Lower lobe of right lung (tissue), 2 donors: ENCODE data around the gene FGR. TPM values are rescaled to one million over a fixed set of nuclear protein-coding genes. Genes with fewer than 3 reads are reported as not detected.
A peak's percentile ranks its signal among the peaks of the same experiment; 100 is the strongest.

Experiments used
- ATAC-seq, 2 donors: fragments of 200-7000 bp; cut with Tn5 transposase; one replicate each; pipeline ENCODE4 v1.9.1; 2020 to 2022; ENCODE audit warnings: mild to moderate bottlenecking in 2 of 2, moderate library complexity in 2 of 2
- DNase-seq: peaks from one replicate; pipeline ENCODE4 v3.0.0-alpha.2; 2020
- H3K27ac ChIP-seq: fragments of 200-600 bp; one replicate; pipeline ENCODE4 v1.8.0; 2022
- H3K27me3 ChIP-seq: fragments of 200-600 bp; one replicate; pipeline ENCODE4 v1.8.0; 2022; ENCODE audit warnings: low read depth
- H3K36me3 ChIP-seq: fragments of 200-600 bp; one replicate; pipeline ENCODE4 v1.8.0; 2022; ENCODE audit warnings: mild to moderate bottlenecking
- H3K4me1 ChIP-seq: fragments of 200-600 bp; one replicate; pipeline ENCODE4 v1.8.0; 2022
- H3K4me3 ChIP-seq: fragments of 200-600 bp; one replicate; pipeline ENCODE4 v1.8.0; 2022; ENCODE audit warnings: mild to moderate bottlenecking
- H3K9me3 ChIP-seq: fragments of 200-600 bp; one replicate; pipeline ENCODE4 v1.8.0; 2022
- intact Hi-C: fragments of 100-400 bp; cut with DNase I; formaldehyde crosslinking; loops from one replicate; pipeline ENCODE4 v1.11.0; 2022
- total RNA-seq: library from RNA; stranded (reverse); fragmentation: NEBNext Ultra II Directional; extraction: Animal tissue kit (Norgen Biotek cat#: 25700); gene quantifications from one replicate; pipeline ENCODE4 v1.2.1, GENCODE V29; 2021
- TF ChIP-seq, protein P1 (sequence below): fragments of 200-600 bp; IDR thresholded peaks from one replicate; pipeline ENCODE4 v1.8.0; 2022; ENCODE audit warnings: antibody characterized with exemption, mild to moderate bottlenecking
- donor health status: DM: no; HTN: yes; CAD: no; lungs with severe emphysema.

The FGR gene
- total RNA-seq, 1 donor from 2014 or later: 193 TPM

DNA sequence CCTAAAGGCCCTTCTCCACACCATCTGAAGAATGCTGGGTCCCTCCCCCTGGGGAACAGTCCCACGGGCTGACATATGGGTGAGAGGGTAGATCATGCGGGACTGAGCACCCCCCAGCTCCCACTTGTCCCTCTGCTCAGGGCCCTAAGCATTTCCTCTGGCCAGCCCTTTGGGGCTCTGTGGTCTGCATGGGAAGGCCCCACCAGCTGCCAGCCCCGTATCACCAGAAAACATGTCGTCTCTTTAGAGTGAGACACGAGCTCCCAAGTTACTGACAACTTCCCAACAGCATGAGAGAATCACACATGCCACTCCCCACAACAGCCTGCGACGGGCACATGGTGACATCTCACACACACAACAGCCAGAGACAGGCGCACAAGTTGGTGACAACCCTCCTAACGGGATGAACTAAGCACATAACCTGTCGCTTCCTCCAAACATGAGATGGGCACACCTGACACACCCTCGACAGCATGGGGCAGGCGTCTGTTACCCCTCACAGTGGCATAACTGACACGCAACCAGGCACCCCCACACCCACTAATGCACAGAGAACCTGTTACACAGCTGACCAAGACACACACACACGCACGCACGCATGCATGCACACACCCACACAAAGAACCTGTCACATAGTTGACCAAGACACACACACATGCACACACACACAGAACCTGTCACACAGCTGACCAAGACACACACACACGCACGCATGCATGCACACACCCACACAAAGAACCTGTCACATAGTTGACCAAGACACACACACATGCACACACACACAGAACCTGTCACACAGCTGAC, 72.2 kb downstream of the FGR start:
- DNase-seq: no peak
- TF ChIP-seq, protein P1, sequence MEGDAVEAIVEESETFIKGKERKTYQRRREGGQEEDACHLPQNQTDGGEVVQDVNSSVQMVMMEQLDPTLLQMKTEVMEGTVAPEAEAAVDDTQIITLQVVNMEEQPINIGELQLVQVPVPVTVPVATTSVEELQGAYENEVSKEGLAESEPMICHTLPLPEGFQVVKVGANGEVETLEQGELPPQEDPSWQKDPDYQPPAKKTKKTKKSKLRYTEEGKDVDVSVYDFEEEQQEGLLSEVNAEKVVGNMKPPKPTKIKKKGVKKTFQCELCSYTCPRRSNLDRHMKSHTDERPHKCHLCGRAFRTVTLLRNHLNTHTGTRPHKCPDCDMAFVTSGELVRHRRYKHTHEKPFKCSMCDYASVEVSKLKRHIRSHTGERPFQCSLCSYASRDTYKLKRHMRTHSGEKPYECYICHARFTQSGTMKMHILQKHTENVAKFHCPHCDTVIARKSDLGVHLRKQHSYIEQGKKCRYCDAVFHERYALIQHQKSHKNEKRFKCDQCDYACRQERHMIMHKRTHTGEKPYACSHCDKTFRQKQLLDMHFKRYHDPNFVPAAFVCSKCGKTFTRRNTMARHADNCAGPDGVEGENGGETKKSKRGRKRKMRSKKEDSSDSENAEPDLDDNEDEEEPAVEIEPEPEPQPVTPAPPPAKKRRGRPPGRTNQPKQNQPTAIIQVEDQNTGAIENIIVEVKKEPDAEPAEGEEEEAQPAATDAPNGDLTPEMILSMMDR: no peak
- H3K27me3 ChIP-seq: no peaks in the 10 kb centered on the region
- intact Hi-C loops: no loop called here
- ATAC-seq: no peak
- H3K9me3 ChIP-seq: no peaks in the 10 kb centered on the region
- H3K4me1 ChIP-seq: peaks cover 70% of the 10 kb centered on the region
- H3K36me3 ChIP-seq: peaks cover 10% of the 10 kb centered on the region
- no peak overlapping the region for H3K4me3 ChIP-seq
- peak overlapping the region; percentile 56 for H3K27ac ChIP-seq

Other genes with a start within 250 kb of the FGR start
- gene GPR3, start 242.6 kb downstream of the FGR start, total RNA-seq: 0.18 TPM
- 159 TPM for gene WASF2, start 145.0 kb downstream of the FGR start, total RNA-seq
- 23.7 TPM for gene AHDC1, start 31.0 kb downstream of the FGR start, total RNA-seq
- gene IFI6, start 37.0 kb upstream of the FGR start, total RNA-seq: 211 TPM
- gene FAM76A, start 90.8 kb upstream of the FGR start, total RNA-seq: 18.0 TPM
- 91.0 TPM for gene STX12, start 138.0 kb upstream of the FGR start, total RNA-seq
- gene PPP1R8, start 195.6 kb upstream of the FGR start, total RNA-seq: 31.3 TPM
- gene THEMIS2, start 237.4 kb upstream of the FGR start, total RNA-seq: 161 TPM